ENCODE results near the gene ZFP90.

The ZFP90 gene

DNA sequence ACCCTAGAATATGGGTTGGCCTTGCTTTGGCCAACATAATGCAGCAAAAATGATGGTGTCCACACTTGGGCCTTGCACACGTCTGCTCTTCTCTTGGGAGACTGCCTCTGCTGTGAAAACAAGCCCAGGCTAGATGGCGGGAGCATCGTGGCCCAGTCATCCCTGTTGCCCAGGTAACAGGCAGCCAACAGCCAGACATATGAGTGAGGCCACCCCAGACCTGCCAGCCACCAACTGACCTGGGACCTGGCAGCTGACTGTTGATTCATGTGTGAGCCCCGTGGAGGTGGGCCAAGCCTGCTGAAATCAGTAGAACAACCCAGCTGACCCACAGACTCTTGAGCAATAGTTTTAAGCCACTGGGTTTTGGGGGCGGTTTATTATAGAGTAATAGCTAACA, 66.7 kb downstream of the ZFP90 start:
- no peak for TF ChIP-seq CTCF (IDR thresholded peaks at IDR 0.05; ENCODE audit: low read depth, low read length, missing control alignments)
- no peak for DNase-seq (ENCODE audit: low read depth)
- no peak overlapping the region for H3K4me3 ChIP-seq (ENCODE audit: low read depth, low read length)

- TF ChIP-seq CTCF (IDR thresholded peaks at IDR 0.05; ENCODE audit: low read depth, low read length, missing control alignments), result no peak
- DNase-seq (ENCODE audit: low read depth), result no peak
- H3K4me3 ChIP-seq (ENCODE audit: low read depth, low read length), result no peak overlapping the region
Observed at GRCh38 chr16:68607443-68607842, 68.4 kb downstream of the ZFP90 start.

GRCh38 chr16:68608330-68608729, 69.2 kb downstream of the ZFP90 start:
- TF ChIP-seq CTCF (IDR thresholded peaks at IDR 0.05; ENCODE audit: low read depth, low read length, missing control alignments), result no peak
- no peak for DNase-seq (ENCODE audit: low read depth)
- no peak overlapping the region for H3K4me3 ChIP-seq (ENCODE audit: low read depth, low read length)

DNA sequence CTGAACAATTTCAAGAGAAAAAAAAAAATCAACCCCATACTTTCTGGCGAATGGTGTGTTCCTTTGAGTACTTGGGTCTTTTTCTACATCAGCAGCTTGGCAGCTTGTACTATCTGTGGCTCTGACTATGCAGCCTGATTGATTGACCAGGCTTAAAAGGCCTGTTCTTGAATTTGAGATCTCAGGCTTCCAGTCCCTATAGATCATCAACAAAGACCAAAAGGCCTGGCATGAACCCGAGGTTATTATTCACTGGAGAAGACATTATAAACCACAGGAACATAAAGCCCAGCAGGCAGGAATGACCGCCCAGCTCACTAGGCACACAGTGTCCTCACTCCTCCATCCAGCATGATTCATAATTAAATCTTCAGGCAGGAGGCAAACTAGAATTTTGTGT, 73.9 kb downstream of the ZFP90 start:
- TF ChIP-seq CTCF (IDR thresholded peaks at IDR 0.05; ENCODE audit: low read depth, low read length, missing control alignments), result no peak

DNA sequence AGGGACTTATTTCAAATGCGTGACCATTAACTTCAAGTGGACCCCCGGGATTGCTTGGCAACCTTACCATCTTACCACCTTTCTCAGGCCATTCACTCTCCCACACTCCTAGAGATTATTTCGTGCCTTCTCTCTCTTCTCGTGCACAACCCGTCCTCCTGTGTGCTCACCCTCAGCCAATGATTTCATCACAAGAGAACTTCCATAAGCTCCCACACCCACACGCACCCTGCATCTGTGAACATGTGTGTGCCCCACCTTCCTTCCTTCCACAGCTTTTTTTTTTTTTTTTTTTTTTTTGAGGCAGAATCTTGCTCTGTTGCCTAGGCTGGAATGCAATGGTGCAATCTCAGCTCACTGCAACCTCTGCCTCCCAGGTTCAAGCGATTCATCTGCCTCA, 78.6 kb downstream of the ZFP90 start:
- DNase-seq (ENCODE audit: low read depth), result no peak
- TF ChIP-seq CTCF (IDR thresholded peaks at IDR 0.05; ENCODE audit: low read depth, low read length, missing control alignments), result no peak
- H3K4me3 ChIP-seq (ENCODE audit: low read depth, low read length), result no peak overlapping the region

More for the DNA sequence above, 73.9 kb downstream of the ZFP90 start:
- no peak for DNase-seq (ENCODE audit: low read depth)
- H3K4me3 ChIP-seq (ENCODE audit: low read depth, low read length), result no peak overlapping the region

Measured in GM12864 (cell line).